Medulla oblongata (tissue), 1 donor: ENCODE measurements around the gene CD3E.
"Not testable (repeated sequence)": the region's sequence is repeated elsewhere in the genome, so short reads cannot be mapped to it uniquely, and the experiment has no call there.

Source experiments
- DNase-seq: peaks from one replicate; pipeline ENCODE4 v3.0.0-alpha.2; 2015; ENCODE audit errors: extremely low spot score

The CD3E gene

GRCh38 chr11:118290923-118291322, 13.6 kb upstream of the CD3E start:
- DNase-seq = peak; percentile 43

DNA sequence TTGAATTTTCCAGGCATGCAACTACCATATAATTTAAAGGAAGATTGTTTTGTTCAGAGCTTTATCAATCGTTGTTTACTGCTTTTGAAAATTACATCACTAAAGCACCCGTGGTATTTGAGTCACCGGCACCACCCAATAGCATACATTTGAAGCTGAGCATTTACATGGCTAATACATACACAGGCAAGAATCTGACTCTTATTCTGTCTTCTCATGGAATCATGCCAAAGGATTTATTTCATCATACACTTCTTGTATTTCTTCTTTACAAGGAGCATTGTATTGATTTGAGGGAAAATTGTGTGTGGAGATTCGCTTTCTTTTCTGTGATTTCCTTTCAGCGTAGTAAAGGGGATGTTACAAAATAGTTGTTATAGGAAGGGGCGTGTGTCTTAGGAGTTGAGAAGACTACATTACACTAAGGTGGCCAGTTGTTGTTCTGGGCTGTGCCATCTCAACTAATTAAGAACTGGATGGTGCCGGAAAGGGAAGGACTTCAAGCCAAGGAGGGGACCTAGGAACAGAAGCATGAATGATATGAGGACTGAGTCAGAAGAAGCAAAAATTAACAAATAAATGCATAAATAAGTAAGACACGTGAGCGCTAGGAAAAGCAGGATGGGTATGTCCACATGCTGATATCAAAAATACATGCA, 12.9 kb upstream of the CD3E start:
- DNase-seq = no peak

DNA sequence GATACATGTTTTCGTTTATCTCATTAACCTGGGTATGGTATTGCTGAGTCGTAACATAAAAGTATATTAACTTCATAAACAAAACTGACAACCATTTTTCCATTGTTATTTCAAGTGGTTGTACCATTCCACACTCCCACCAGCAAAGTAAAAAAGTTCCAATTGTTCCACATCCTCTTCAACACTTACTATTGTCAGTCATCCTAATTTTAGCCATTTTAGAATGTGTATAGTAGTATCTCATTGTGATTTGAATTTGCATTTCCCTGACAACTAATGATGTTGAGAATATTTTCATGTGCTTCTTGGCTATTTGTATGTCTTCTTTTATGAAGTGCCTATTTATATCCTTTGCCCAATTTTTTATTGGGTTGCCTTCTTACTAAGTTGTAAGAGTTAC, 10.5 kb upstream of the CD3E start:
- no peak for DNase-seq

- DNase-seq = no peak
Observed at GRCh38 chr11:118295199-118295598, 9.3 kb upstream of the CD3E start.

DNA sequence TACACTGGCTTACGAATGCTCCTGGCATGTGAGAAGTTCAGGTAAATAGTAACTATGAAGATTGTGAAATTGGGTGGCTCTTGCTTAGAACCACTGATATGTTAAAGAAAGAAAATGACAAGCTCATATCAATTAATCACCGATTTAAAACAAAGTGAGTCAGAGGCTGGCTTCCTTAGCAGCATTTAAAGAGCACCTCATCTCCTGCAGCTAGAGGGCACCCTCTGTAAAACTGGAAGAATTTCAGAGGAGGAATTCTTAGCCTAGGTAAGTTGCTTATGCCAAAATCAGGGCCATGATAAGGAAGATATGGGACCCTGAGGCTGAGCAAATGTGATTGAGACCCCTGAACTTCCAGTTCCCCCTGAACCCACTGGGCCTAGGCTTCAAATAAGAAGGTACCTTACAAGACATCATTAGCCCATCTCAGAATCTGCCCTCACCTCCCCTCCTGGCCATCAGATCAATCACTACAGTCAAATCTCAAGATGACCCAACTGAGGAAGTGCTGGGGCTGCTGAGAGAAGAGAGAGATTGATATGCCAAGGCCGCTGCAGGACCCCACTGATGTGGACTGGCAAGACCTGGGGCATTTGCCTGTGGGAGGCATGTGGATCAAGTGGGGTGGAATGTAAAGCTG, 8.6 kb upstream of the CD3E start:
- DNase-seq = peak; percentile 27

DNA sequence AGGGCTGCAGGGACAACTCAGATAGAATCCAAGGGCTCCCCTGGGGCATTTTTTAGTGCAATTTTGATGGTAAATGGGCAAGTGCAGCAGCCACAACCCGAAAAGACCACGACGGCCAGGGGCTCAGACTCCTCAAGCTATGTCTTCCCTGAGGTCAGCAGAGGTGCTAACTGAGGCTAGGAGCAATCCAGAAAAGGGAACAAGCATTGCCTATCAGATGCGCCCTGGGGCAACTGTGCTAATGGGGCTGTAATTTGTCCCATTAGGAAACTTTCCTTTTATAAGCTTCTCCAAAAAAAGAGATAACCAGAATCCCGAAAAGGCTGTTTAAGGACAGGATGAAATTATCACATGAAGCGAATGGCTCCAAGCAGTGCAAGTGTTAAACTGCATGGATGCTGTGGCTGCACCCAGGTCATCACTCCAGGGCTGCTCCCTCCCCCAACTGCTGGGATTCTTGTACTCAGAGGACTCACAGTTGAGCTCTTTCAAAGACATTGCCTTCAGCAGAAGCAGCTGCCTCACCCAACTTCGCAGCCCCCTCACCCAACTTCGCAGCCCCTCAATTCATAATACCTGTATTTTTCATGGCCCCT, 2.8 kb upstream of the CD3E start:
- no peak for DNase-seq

GRCh38 chr11:118304227-118304567, 333 bp upstream of the CD3E start:
- no peak for DNase-seq

GRCh38 chr11:118305726-118306125, 1.2 kb downstream of the CD3E start:
- DNase-seq = no peak

GRCh38 chr11:118306556-118306955, 2.0 kb downstream of the CD3E start:
- DNase-seq = no peak

- DNase-seq = not testable (repeated sequence)
Observed at GRCh38 chr11:118308995-118309528, 4.5 kb downstream of the CD3E start.

- no peak for DNase-seq
Observed at GRCh38 chr11:118310271-118310670, 5.7 kb downstream of the CD3E start.

DNA sequence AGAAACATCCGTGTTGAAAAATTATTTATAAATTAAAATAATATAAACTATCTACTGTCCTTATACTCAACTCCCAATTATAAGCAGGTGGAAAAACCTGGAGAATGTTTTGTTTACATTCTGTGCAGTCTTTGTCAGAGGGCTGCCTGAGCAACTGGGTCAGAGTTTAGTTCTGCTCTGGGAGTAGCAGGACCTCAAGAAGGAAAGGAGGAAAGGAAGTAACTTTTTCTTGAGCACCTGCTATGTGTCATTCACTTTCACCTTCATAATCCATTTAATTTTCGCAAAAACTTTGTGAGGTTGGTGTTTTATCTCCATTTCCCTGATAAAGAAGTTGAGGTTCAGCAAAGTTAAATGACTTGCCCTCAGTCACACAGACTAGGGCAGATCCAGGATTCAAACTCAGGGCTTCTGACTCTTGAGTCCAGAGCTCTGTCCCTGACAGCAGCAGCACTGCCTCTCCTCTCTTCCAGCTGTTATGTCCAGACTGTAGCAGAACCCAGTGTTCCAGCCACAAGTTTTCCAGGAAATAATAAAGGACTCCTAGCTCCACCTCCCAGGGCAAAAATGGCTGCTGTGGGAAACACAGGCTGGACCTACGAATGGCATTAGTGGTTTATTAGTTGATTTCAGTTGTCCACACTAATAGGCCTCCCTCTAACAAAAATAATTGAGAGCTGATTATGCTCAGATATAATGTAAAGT, 6.4 kb downstream of the CD3E start:
- DNase-seq = no peak

DNA sequence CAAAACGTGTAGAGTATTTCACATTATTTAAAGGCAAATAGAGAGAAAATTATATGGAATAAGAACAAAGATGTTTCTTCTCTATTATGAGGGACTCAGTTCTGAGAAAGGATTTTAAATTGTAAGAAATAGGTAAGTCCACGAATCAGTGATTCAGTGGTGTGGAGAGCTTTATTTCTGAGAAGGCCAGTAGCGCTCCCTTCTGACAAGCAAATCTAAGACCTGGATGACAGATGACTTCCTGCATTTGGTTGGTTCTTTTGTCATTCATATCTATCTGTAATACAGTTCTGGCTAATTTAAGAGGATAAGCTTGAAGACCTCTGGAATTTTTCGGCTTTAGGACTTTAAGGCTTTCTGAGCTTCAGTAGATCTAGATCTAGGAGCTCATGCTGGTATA, 7.0 kb downstream of the CD3E start:
- no peak for DNase-seq

DNA sequence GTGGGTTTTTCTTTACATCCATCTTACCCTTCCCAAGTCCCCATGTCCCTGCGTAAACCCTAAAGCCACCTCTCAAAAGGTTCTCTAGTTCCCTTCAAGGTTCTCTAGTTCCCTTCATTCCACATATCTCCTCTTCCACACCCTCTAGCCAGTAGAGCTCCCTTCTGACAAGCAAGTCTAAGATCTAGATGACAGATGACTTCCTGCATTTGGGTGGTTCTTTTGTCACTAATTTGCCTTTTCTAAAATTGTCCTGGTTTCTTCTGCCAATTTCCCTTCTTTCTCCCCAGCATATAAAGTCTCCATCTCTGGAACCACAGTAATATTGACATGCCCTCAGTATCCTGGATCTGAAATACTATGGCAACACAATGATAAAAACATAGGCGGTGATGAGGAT, 7.8 kb downstream of the CD3E start:
- DNase-seq = no peak

DNA sequence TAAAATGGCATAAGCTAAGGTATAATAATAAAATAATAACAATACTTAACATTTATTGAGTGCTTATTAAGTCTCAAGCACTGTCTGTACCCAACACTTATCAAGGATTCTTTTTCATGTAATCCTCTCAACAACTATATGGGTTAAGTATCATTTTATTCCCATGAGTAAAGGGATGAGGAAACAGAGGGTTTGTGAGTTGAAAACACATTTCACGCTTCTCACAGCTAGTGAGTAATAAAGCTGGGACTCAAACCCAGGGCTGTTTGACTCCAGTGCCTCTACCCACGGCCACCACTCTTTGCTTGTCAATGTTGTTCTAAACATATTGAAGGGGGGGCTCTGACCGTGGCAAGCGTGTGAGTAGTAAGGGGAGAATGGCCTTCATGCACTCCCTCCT, 8.7 kb downstream of the CD3E start:
- DNase-seq = no peak

DNA sequence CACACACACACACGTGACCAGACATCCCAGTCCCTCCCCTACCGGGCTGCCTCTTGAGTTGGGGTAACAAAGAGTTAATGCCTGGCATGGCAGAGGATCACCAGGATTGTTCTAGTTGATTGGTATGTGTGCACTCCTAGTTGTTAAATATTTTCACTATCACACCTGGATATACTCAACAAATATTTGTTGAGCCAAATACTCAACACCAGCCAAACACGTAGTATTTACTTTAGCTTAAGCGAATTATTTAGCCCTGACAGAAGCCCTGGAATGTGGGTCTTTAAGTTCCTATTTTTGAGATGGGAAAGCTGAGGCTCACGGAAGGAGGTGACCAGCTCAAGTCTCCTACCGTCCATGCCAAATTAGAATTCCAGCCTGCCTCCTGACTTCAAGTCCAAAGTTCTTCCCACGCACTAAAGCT, 10.5 kb downstream of the CD3E start:
- no peak for DNase-seq

GRCh38 chr11:118318124-118318523, 13.6 kb downstream of the CD3E start:
- DNase-seq = no peak

DNA sequence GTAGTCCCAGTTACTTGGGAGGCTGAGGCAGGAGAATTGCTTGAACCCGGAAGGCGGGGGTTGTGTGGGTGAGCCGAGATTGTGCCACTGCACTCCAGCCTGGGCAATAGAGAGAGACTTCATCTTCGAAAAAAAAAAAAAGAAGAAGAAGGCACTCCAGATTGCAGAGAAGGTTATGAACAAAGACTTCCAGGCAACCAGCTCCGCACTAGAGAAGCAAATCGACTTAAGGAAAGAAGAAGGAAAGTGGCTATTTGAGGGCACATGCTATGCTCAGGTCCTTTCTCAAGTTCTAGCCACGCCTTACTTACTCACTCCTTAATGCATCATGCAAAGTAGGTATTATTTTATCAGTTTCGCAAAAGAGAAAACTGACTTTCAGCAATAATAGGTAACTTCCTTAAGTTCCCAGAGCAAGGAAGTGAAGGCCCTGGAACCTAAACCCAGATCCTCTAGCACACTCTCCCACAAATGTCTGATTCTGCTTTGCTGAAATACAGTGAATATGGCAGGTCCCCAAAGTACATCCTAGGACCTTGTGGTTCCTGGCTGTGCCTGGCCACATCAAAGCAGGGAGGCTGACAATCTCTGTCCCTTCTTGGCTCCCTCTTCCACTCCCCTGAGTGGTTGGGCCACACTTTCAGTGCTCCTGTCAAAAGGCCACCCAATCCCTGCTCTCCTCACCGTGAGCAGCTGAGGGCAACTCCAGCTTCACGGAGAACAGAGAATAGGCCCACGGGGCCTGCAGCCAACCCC, 14.2 kb downstream of the CD3E start:
- DNase-seq = peak; percentile 2

- DNase-seq = peak; percentile 66
Observed at GRCh38 chr11:118319337-118319707, 14.8 kb downstream of the CD3E start.

DNA sequence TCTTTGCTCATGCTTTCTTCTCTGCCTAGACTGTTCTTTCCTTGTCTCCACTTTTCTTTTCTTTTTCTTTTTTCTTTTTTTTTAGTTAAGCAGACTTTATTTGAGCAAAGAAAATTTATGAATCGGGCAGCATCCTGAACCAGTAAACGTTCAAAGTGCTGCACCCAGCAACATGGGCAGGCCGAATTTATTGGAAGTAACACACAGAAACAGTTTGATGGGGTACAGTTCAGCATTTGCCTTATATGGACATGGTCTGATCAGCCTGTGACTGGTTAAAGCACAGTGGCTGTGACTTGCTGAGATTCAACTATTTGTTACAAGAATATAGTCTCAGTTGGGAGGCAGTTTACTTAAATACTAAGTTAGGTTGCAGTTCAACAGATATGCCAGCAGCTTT, 16.0 kb downstream of the CD3E start:
- no peak for DNase-seq

GRCh38 chr11:118321386-118322082, 17.0 kb downstream of the CD3E start:
- peak; percentile 35 for DNase-seq
